RWPE2 (cell line): ENCODE measurements around the gene CTNND2.

Experiments used
- ATAC-seq: fragments of 200-7000 bp; cut with Tn5 transposase; 3 replicates; pipeline ENCODE4 v1.9.1; 2021; ENCODE audit warnings: low read depth
- DNase-seq: peaks from one replicate; pipeline ENCODE4 v3.0.0-alpha.2; 2020; ENCODE audit warnings: low spot score
- H3K27ac ChIP-seq: fragments of 450-650 bp; 2 replicates; pipeline ENCODE4 v1.5.1; 2017; ENCODE audit warnings: mild to moderate bottlenecking; ENCODE audit not compliant: poor library complexity, severe bottlenecking
- H3K27me3 ChIP-seq: fragments of 250-450 bp; sonication (Bioruptor Pico); 2 replicates; pipeline ENCODE4 v1.5.1; 2021; ENCODE audit warnings: mild to moderate bottlenecking, moderate library complexity; ENCODE audit not compliant: insufficient read depth, poor library complexity, severe bottlenecking
- H3K36me3 ChIP-seq: fragments of 250-450 bp; sonication (Bioruptor Pico); 2 replicates; pipeline ENCODE4 v1.5.1; 2020; ENCODE audit warnings: low read depth, mild to moderate bottlenecking, moderate library complexity
- H3K4me1 ChIP-seq: fragments of 250-450 bp; sonication (Bioruptor Pico); 2 replicates; pipeline ENCODE4 v1.5.1; 2021; ENCODE audit warnings: mild to moderate bottlenecking, moderate library complexity; ENCODE audit not compliant: insufficient read depth, poor library complexity, severe bottlenecking
- H3K4me3 ChIP-seq: fragments of 250-450 bp; sonication (Bioruptor Pico); 2 replicates; pipeline ENCODE4 v1.5.1; 2021; ENCODE audit warnings: mild to moderate bottlenecking, moderate library complexity; ENCODE audit not compliant: severe bottlenecking
- H3K9me3 ChIP-seq: fragments of 250-450 bp; sonication (Bioruptor Pico); 2 replicates; pipeline ENCODE4 v1.5.1; 2021; ENCODE audit warnings: mild to moderate bottlenecking, moderate library complexity; ENCODE audit not compliant: severe bottlenecking
- TF ChIP-seq, protein P1 (sequence below): fragments of 450-650 bp; IDR thresholded peaks from one replicate; pipeline ENCODE4 v1.5.1; 2017; ENCODE audit warnings: mild to moderate bottlenecking, moderate library complexity; ENCODE audit not compliant: poor library complexity, severe bottlenecking

The CTNND2 gene

GRCh38 chr5:11152368-11152767 lies 751.9 kb downstream of the CTNND2 start:
- H3K4me1 ChIP-seq = no peaks in the 10 kb centered on the region
- no peak overlapping the region for H3K4me3 ChIP-seq
- no peak for ATAC-seq
- no peak for DNase-seq
- H3K36me3 ChIP-seq = no peaks in the 10 kb centered on the region
- H3K27ac ChIP-seq = no peak overlapping the region
- H3K9me3 ChIP-seq = no peaks in the 10 kb centered on the region
- peaks cover 46% of the 10 kb centered on the region for H3K27me3 ChIP-seq
- TF ChIP-seq, protein P1, sequence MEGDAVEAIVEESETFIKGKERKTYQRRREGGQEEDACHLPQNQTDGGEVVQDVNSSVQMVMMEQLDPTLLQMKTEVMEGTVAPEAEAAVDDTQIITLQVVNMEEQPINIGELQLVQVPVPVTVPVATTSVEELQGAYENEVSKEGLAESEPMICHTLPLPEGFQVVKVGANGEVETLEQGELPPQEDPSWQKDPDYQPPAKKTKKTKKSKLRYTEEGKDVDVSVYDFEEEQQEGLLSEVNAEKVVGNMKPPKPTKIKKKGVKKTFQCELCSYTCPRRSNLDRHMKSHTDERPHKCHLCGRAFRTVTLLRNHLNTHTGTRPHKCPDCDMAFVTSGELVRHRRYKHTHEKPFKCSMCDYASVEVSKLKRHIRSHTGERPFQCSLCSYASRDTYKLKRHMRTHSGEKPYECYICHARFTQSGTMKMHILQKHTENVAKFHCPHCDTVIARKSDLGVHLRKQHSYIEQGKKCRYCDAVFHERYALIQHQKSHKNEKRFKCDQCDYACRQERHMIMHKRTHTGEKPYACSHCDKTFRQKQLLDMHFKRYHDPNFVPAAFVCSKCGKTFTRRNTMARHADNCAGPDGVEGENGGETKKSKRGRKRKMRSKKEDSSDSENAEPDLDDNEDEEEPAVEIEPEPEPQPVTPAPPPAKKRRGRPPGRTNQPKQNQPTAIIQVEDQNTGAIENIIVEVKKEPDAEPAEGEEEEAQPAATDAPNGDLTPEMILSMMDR = no peak

- H3K4me1 ChIP-seq = no peaks in the 10 kb centered on the region
- TF ChIP-seq, protein P1 = no peak
- H3K4me3 ChIP-seq = no peak overlapping the region
- no peak for ATAC-seq
- H3K36me3 ChIP-seq = no peaks in the 10 kb centered on the region
- H3K9me3 ChIP-seq = no peaks in the 10 kb centered on the region
- no peak overlapping the region for H3K27ac ChIP-seq
- no peak for DNase-seq
- H3K27me3 ChIP-seq = peaks cover 40% of the 10 kb centered on the region
These were observed 753.3 kb downstream of the CTNND2 start for GRCh38 chr5:11150976-11151375.

DNA sequence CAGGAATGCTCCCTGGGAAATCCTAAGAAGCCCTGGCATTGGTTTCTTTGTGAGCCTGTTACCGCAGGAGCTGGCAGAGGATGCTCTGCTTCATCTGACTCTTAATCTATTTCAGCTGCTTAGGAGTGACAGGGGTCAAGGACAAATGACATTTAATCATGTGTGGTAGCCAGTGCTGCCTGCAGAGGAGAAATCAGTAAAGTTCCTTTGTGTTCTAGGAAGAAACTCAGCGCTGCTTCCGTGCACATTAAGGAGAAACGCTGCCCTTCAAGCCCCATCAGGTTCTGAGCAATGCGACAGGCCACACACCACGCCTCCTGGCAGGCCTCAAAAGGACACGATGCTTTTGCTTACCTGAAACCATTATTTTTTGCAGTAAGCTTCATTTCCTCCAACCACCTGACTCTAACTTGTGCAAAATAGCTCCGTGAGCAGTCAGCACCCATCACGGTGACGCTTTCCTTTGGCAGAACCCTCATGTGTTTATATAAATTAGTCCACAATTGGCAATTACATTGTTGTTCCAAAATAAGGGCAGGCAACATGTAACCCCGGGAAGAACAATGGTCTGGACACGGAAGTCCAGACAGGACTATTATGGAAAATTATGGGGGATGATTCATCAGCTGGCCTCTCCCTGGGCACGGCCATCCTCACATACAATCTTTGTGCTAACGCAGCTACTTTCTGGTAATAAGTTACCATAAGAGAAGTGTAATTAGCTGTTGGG lies 755.3 kb downstream of the CTNND2 start:
- H3K4me1 ChIP-seq = no peaks in the 10 kb centered on the region
- no peak for DNase-seq
- ATAC-seq = no peak
- no peaks in the 10 kb centered on the region for H3K36me3 ChIP-seq
- H3K4me3 ChIP-seq = no peak overlapping the region
- peaks cover 26% of the 10 kb centered on the region for H3K27me3 ChIP-seq
- H3K9me3 ChIP-seq = no peaks in the 10 kb centered on the region
- H3K27ac ChIP-seq = no peak overlapping the region
- TF ChIP-seq, protein P1 = no peak

GRCh38 chr5:11146171-11146570 lies 758.1 kb downstream of the CTNND2 start:
- Histone ChIP-seq H3K27ac (no peak overlapping the region), H3K36me3 (no peaks in the 10 kb centered on the region), H3K9me3 (no peaks in the 10 kb centered on the region), H3K27me3 (peaks cover 7% of the 10 kb centered on the region), H3K4me1 (no peaks in the 10 kb centered on the region), H3K4me3 (no peak overlapping the region)
- DNase-seq = no peak
- ATAC-seq = no peak
- TF ChIP-seq, protein P1 = no peak
